Keratinocyte (primary cell): ENCODE results near the gene STXBP2. TPM values are rescaled to one million over a fixed set of nuclear protein-coding genes. Genes with fewer than 3 reads are reported as not detected.

Experiments used
- DNase-seq: peaks from one replicate; pipeline ENCODE4 v3.0.0-alpha.2; 2011; ENCODE audit warnings: low read depth, missing footprints, low spot score
- FAIRE-seq: peaks from 2 replicates; lab custom pipeline; 2011; peaks lifted over from hg19 to GRCh38; lab: Jason Lieb, UNC
- H2AFZ ChIP-seq: 2 replicates; pipeline ENCODE4 v1.6.0; 2012; ENCODE audit warnings: low read length, control low read depth, inconsistent platforms; ENCODE audit not compliant: control insufficient read depth
- H3K27ac ChIP-seq: 2 replicates; pipeline ENCODE4 v1.5.1; 2011; ENCODE audit warnings: low read length; ENCODE audit not compliant: control insufficient read depth, insufficient read depth
- H3K27me3 ChIP-seq: 3 replicates; pipeline ENCODE4 v1.6.0; 2011; ENCODE audit warnings: low read length; ENCODE audit not compliant: control insufficient read depth, insufficient read depth; ENCODE audit errors: extremely low read depth
- H3K36me3 ChIP-seq, 2 experiments: 2 replicates in 1 of 2; 3 replicates in 1 of 2; pipeline ENCODE4 v1.5.1; 2011; ENCODE audit warnings: low read length in 2 of 2, mild to moderate bottlenecking in 1 of 2; ENCODE audit not compliant: control insufficient read depth in 2 of 2, insufficient read depth in 2 of 2; ENCODE audit errors: extremely low read depth in 1 of 2
- H3K4me1 ChIP-seq: 3 replicates; pipeline ENCODE4 v1.5.1; 2011; ENCODE audit warnings: low read length; ENCODE audit not compliant: control insufficient read depth, insufficient read depth; ENCODE audit errors: extremely low read depth
- H3K4me2 ChIP-seq: 3 replicates; pipeline ENCODE4 v1.6.0; 2011; ENCODE audit warnings: low read depth, low read length; ENCODE audit not compliant: control insufficient read depth, insufficient read depth; ENCODE audit errors: extremely low read depth
- H3K4me3 ChIP-seq, 3 experiments: fragments of 200-600 bp in 1 of 3; sonication (generic) in 1 of 3; 2 replicates in 2 of 3; 3 replicates in 1 of 3; pipeline ENCODE4 v1.5.1; 2011 to 2016; ENCODE audit warnings: low read length in 3 of 3, mild to moderate bottlenecking in 3 of 3, control low read depth in 2 of 3, inconsistent platforms in 1 of 3, low read depth in 1 of 3, mixed read lengths in 1 of 3, mixed run types in 1 of 3, moderate library complexity in 1 of 3; ENCODE audit not compliant: control insufficient read depth in 2 of 3, insufficient read depth in 2 of 3; ENCODE audit errors: extremely low read depth in 1 of 3
- H3K79me2 ChIP-seq: 2 replicates; pipeline ENCODE4 v1.6.0; 2012; ENCODE audit warnings: low read length; ENCODE audit not compliant: control insufficient read depth, insufficient read depth
- H3K9ac ChIP-seq: 3 replicates; pipeline ENCODE4 v1.6.0; 2011; ENCODE audit warnings: low read length; ENCODE audit not compliant: control insufficient read depth, insufficient read depth; ENCODE audit errors: extremely low read depth
- H3K9me1 ChIP-seq: 3 replicates; pipeline ENCODE4 v1.6.0; 2011; ENCODE audit warnings: low read length; ENCODE audit not compliant: control insufficient read depth, insufficient read depth; ENCODE audit errors: extremely low read depth
- H3K9me3 ChIP-seq: 2 replicates; pipeline ENCODE4 v1.5.1; 2012; ENCODE audit warnings: low read depth, low read length; ENCODE audit not compliant: control insufficient read depth
- H4K20me1 ChIP-seq: 3 replicates; pipeline ENCODE4 v1.6.0; 2011; ENCODE audit warnings: low read length; ENCODE audit not compliant: control insufficient read depth, insufficient read depth; ENCODE audit errors: extremely low read depth
- CTCF ChIP-seq, 3 experiments: IDR thresholded peaks in 1 of 3; conservative IDR thresholded peaks in 1 of 3; optimal IDR thresholded peaks in 1 of 3; 2 replicates in 2 of 3; 3 replicates in 1 of 3; pipeline versions ENCODE3 to v1.5.1; 2011; ENCODE audit warnings: low read length in 3 of 3, mild to moderate bottlenecking in 3 of 3, moderate library complexity in 2 of 3, control low read depth in 1 of 3, inconsistent platforms in 1 of 3; ENCODE audit not compliant: insufficient read depth in 2 of 3; ENCODE audit errors: extremely low read depth in 1 of 3
- EZH2 ChIP-seq: IDR thresholded peaks from one replicate; pipeline ENCODE4 v1.6.1; 2012; ENCODE audit warnings: inconsistent platforms, mild to moderate bottlenecking, low read length, moderate library complexity
- dilution Hi-C: fragments of 300-500 bp; cut with MboI; formaldehyde crosslinking; loops from one replicate; pipeline ENCODE4 v1.7.0; 2020; ENCODE audit warnings: low sequenced_read_pairs; ENCODE audit not compliant: extremely low pct_ligation_motif_present
- polyA plus RNA-seq, 5 experiments: library from polyadenylated mRNA; depleted of rRNA in 3 of 5; stranded (reverse) in 3 of 5; stranded (forward) in 1 of 5; unstranded in 1 of 5; fragments of >200 nt; gene quantifications; 1 replicate in 1 of 5; 2 replicates in 3 of 5; 3 replicates in 1 of 5; pipeline versions ENCODE4 v1.2.1 to v1.2.3, GENCODE V29; 2011 to 2012; ENCODE audit warnings: missing spikeins in 2 of 5, low read depth in 1 of 5, low replicate concordance in 1 of 5

The STXBP2 gene
- polyA plus RNA-seq, 1 donor (not counting 4 experiments of a cell fraction or from before 2014, with no cell fraction given), result 58.8 TPM

GRCh38 chr19:7685546-7686445 lies 48.9 kb downstream of the STXBP2 start:
- no peak overlapping the region for H2AFZ ChIP-seq
- H3K9ac ChIP-seq, result no peak overlapping the region
- no peak overlapping the region for H3K27ac ChIP-seq
- no peak overlapping the region for H3K4me3 ChIP-seq
- no peaks in the 10 kb centered on the region for H4K20me1 ChIP-seq
- H3K4me2 ChIP-seq, result no peak overlapping the region
- peaks cover 0 to 8% of the 10 kb centered on the region in 2 experiments for H3K36me3 ChIP-seq
- no peaks in the 10 kb centered on the region for H3K27me3 ChIP-seq
- H3K9me3 ChIP-seq, result peaks cover 2% of the 10 kb centered on the region
- H3K9me1 ChIP-seq, result no peaks in the 10 kb centered on the region
- peaks cover 4% of the 10 kb centered on the region for H3K4me1 ChIP-seq
- TF ChIP-seq CTCF (optimal IDR thresholded peaks at IDR 0.05 in 1 of 3, IDR thresholded peaks at IDR 0.05 in 1 of 3, conservative IDR thresholded peaks at IDR 0.05 in 1 of 3; ENCODE audit: extremely low read depth in 1 of 3, insufficient read depth in 2 of 3, low read length in 3 of 3) (no peak), EZH2 (no peak)
- peaks cover 16% of the 10 kb centered on the region for H3K79me2 ChIP-seq
- DNase-seq, result no peak
- dilution Hi-C loops, result no loop called here
- FAIRE-seq, result no peak

DNA sequence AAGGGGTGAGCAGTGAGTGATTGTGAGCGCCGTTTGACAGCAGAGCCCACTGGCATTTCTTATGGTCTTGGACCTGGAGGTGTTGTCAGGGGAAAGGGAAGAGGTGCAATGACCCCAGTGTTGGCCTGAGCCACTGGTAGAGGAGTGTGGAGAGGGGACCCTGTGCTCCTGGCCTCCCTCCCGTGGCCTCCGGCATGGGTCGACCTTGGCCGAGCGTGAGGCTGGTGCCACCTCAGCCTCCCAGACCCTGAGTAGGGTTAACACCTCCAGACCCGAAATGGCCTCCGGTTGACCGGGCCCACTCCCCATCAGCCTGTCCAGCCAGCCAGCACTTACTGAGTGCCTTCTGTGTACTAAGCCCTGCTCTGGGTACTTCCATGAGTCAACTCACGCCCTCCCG lies 50.3 kb downstream of the STXBP2 start:
- Histone ChIP-seq H3K27me3 (no peaks in the 10 kb centered on the region), H3K79me2 (peaks cover 6% of the 10 kb centered on the region), H2AFZ (no peak overlapping the region), H3K9me1 (no peaks in the 10 kb centered on the region), H3K27ac (no peak overlapping the region), H3K4me3 (no peak overlapping the region), H3K9ac (no peak overlapping the region), H3K4me1 (no peaks in the 10 kb centered on the region), H3K36me3 (peaks cover 0 to 6% of the 10 kb centered on the region in 2 experiments), H3K9me3 (peaks cover 3% of the 10 kb centered on the region), H3K4me2 (no peak overlapping the region), H4K20me1 (no peaks in the 10 kb centered on the region)
- TF ChIP-seq EZH2, result no peak
- TF ChIP-seq CTCF (optimal IDR thresholded peaks at IDR 0.05 in 1 of 3, IDR thresholded peaks at IDR 0.05 in 1 of 3, conservative IDR thresholded peaks at IDR 0.05 in 1 of 3; ENCODE audit: extremely low read depth in 1 of 3, insufficient read depth in 2 of 3, low read length in 3 of 3), result no peak
- dilution Hi-C loops, result no loop called here
- FAIRE-seq, result no peak
- no peak for DNase-seq
